Stimulated activated CD4-positive, alpha-beta T cell treated with anti-CD3 and anti-CD28 coated beads, Interleukin-2, amount 100 ng/mL, for 48 hours (primary cell): ENCODE measurements around the gene VCP.
A peak's percentile ranks its signal among the peaks of the same experiment; 100 is the strongest.

Source experiments
- DNase-seq, 2 donors: peaks; one replicate each; pipeline ENCODE4 v3.0.0-alpha.2; 2020

Gene VCP

GRCh38 chr9:35072461-35073278 lies at the start of gene VCP:
Gene VCP (minus strand): TSS chr9:35072625. CDS start chr9:35072353, 272 bp downstream.
- DNase-seq, result peak; percentile 91 to 92

- peak; percentile 81 to 89 for DNase-seq
Measured at GRCh38 chr9:35116898-35117551, 44.6 kb upstream of the VCP start.

GRCh38 chr9:35116539-35116897 lies 44.1 kb upstream of the VCP start:
- no peak for DNase-seq

DNA sequence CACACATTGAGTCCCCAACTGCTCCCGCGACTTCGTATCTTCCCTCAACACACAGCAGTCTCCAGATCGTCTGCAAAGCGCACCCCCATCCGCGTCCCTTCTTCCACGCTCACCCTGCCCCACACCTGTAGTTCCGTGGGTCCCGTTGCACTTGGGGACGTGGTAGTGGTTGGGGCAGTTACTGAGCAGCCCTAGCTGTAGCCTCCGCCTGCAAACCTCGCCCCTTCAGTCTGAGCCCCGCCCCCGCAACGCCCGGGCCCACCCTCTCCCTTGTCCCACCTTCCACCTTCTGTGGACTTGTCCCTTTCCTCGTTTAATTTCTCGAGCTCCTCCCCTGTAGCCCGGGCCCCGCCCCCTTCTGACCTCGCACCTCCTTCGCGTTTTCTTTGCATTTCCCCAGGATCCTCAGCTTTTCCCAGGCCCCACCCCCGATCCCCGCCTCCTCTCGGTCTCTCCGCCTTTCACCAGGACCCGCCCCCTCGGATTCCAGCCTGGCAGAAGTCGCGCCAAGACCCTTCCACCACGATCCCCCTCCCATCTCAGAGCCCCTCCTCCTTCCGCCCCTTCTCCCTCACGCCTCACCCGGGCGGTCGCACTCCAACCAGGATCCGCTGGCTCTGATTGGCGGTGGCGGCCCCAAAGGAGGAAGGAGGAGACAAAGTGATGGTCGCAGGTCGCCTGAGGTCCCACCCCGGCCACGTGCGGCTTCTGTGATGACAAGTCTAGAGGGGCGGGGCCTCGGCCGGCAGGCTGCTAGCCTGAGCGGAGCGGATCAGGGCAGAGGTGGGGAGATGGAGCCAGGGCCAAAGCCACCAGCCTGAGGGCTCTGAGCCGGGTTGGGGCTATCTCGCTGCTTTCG lies 43.5 kb upstream of the VCP start, which contains the start of gene ATOSB:
ATOSB (minus strand) TSS at position 183 of the 859 bp plus-strand sequence. CDS start 7,588 bp downstream, outside the sequence.
- peak; percentile 87 for DNase-seq

GRCh38 chr9:35114840-35115628 lies 42.6 kb upstream of the VCP start:
- no peak for DNase-seq

DNA sequence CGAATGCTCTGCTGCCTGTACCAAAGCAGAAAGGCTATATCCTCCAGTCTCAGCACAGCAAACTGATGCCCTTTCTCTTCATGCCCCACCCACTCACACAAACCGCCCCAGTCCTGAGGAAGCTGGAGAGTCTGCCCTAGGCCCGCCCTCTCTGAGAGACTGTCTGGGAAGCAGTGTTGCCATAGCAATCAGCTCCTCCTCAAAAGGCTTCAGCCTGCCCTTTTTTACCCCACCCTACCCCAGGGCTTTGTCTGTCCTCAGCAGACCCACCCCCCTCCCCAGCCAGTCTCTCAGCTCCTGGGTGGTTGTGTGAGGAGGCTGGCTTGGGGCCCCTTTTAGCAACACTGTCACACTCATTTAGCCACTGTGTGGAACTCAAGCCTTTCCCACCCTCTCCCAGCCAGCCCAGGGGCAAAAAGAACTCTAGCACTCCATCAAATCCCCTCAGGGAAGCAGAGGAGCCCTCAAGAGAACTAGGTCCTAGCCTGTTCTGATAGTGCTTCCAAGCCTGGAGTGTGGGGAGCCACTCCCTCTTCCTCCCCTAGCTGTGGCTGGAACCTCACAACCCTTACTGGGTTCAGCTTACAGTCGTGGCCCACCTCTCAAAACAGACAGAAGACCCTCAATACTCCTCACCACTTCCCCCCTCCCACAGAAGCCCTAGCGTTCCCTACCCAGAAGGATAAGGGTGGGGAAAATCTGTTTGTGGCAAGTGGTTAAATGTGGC lies 41.9 kb upstream of the VCP start:
- DNase-seq, result peak; percentile 53 to 64

DNA sequence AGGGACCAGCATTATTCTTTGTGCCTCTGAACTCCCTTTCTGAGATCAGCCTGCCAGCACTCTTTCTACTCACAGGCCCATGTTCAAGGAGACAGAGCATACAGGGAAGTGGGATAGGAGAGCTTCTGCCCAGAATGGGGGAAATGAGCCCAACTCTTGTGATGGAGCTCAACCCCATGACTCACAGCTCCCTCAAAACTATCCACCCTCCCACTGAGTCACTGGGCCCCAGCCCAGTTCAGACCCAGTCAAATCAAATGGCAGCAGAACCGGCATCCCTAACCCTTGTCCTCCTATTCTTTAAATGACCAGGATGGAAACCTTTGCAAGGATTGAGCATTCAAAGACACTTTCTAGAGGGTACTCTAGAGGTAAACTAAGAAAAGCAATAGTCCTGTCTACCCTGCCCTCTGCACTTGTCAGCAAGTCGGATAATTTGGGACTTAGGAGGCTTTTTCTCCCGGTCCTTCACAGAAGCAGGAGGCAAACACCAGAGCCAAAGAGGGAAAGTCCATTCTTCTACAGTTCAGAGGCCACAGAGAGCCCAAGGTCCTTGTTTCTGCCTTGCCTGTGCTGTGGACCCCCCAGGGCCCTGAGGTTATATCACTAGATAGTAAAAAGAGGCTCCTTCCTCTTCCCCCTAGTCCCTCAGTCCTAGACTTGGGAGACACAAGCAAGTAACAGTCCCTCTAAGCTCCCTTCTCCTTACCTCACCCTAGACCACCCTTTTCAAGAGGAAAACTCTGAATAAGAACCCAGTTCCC lies 40.0 kb upstream of the VCP start:
- DNase-seq, result no peak

GRCh38 chr9:35111001-35111933 lies 38.8 kb upstream of the VCP start:
- peak; percentile 90 to 93 for DNase-seq

GRCh38 chr9:35110327-35110761 lies 37.9 kb upstream of the VCP start:
- no peak for DNase-seq

DNA sequence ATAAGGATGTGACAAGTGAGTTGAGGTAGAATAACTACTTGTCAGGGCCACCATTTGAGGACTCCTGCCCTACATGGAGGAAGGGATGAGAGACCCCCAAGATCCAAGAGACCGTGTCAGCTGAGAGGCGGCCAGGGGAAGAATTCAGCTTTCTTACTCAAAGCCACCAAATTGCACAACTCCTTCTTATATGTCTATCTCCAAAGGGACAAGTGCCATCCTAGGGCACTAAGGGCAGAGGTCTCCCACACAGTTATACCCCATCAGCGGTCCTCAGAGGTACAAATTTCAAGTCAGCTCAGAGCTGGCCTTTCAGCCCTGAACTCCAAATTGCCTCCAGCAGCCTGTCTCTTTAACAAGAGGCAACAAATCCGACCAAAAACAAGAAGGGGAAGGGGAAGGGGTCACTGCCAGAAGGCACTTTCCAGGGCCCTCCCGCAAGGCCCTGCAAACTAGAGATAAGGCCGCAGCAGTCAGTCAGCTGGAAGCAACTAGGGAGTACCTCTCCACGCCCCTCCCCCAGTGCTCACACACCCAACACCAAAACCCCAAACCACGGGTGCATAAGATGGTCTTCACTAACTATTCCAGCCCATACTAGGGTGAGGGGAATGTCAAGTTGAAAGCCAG lies 36.6 kb upstream of the VCP start:
- DNase-seq, result no peak

DNA sequence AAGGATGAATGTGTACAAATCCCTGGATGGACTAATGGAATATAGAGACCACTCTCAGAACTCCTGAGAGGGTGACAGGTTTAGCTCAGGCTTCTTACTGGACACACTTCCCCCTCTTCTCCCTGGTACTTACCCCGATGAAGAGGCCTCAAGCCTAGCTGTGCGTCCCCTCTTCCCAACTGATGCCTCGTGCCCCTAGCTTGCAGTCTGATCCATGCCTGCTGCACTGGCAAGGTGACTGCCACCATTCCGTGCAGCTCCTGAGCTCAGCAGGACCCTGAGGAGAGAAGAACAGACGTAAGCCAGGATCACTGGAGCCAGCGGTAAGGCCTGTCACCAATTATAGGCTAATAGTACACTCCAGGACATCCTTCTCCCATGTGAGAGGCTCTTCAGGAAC lies 36.0 kb upstream of the VCP start:
- no peak for DNase-seq

DNA sequence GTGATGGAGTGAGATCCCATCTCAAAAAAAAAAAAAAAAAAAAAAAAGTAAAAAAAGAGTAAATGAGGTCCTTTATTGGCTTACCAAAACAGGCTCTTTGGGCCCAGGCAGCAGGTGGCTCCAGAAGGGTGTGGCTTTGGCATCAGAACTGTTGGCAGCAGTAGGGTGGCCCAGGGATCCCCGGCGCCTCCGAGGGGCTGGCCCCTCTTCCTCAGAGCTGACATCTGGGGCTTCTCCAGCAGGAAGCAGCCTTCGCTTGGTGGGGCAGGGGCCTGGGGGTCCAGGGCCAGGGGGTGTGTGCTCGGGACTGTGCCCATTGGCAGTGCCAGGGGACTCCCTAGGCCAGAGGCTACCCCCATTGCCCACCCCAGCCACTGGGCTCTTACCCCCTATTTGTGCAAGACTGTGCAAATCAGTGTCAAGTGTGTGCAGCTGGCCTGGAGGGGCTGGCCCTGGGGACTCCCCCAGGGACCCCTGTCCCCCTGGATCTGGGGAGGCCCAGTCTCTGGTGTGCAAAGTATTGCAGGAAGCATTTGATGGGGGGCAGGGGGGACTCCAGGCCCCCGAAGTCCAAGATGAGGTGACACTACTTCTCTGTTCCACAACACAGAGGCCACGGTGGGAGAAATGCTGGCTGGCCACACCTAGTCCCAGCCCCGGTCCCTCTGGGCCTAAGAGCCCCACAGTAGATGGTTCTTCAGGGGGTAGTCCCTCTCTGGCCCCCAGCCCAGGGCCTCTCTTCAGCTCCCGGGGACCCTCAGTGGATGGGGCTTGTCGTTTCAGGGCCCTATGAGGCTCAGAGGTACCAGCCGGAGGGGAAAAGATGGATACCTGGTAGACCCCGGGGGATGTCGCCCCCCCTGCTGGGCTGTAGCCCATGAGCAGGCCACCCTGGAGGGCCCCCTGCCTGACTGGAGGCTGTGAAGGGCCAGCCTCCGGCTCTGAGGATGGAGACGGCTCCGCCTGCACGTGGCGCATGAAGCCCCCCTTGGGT lies 35.2 kb upstream of the VCP start:
- no peak for DNase-seq

GRCh38 chr9:35106343-35106730 lies 33.9 kb upstream of the VCP start:
- DNase-seq, result no peak

- DNase-seq, result no peak
Measured at GRCh38 chr9:35105571-35106342, 33.3 kb upstream of the VCP start.

DNA sequence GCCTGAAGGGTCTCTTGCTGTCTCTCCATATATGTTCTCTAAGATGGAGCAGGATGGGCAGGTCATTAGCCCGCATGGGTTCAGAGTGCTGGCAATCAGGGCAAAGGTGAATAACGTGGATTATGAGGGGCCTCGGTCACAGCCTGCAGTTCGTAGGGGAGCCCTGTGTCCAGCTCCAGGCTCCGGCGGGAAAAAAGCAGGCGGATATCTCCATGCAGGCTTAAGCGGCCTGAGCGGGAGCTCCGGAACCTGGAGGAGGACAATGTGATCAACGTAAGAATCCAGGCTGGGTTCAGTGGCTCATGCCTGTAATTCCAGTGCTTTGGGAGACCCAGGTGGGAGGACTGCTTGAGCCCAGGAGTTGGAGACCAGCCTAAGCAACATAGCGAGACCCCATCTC lies 32.7 kb upstream of the VCP start:
- DNase-seq, result no peak

GRCh38 chr9:35104586-35104985 lies 32.2 kb upstream of the VCP start:
- DNase-seq, result no peak

DNA sequence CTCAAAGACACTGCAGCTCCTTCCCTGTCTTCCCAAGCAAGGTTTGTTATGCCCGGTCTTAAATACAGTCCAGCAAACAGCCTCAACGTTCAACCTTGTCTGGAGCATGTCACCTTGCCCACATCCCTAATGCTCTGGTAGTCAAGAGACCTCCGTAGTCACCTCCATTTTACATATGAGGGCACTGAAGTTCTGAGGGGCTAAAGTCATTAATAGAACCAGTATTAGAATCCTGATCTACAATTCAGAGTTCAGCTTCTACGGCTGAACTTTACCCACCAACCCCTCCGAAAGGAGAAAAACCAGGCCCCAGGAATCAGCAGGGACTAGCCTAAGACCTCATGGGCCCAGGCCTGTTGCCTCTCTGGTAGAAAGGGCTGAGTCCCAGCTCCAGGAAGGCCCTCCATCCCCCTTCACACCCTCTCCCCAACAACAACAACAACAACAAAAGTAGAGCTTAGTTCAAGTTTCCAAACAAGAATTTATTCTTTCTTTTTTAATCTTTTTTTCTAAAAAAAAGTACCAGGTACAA lies 31.3 kb upstream of the VCP start:
- no peak for DNase-seq
